Measurements from ENCODE around the gene THOC7. TPM values are rescaled to one million over a fixed set of nuclear protein-coding genes. Genes with fewer than 3 reads are reported as not detected.

The THOC7 gene
- total and polyA plus RNA-seq, 2 of the 4 experiments (the other 2 are of a cell fraction), result 25.8 to 55.9 TPM

GRCh38 chr3:63875510-63875909 is 11.9 kb upstream of the THOC7 start:
- H4K20me1 ChIP-seq (ENCODE audit: insufficient read depth, low read length), result peaks cover 57% of the 10 kb centered on the region; the same call in 1 of the 2 replicates
- H3K4ac ChIP-seq (ENCODE audit: low read depth, low read length), result no peak overlapping the region
- H3K36me3 ChIP-seq (ENCODE audit: control insufficient read depth, insufficient read depth, low read length), result no peaks in the 10 kb centered on the region
- H4K5ac ChIP-seq (ENCODE audit: low read depth, low read length), result no peak overlapping the region
- POLR2A ChIA-PET (ENCODE audit: unreplicated experiment), result no interaction called here
- no peak overlapping the region for H3K18ac ChIP-seq (ENCODE audit: low read depth, low read length)
- peaks cover 9% of the 10 kb centered on the region for H3K4me1 ChIP-seq (ENCODE audit: control insufficient read depth, insufficient read depth, low read length)
- TF ChIP-seq MAFK (IDR thresholded peaks at IDR 0.05; ENCODE audit: low read depth, low read length) (no peak), MAZ (IDR thresholded peaks at IDR 0.05; ENCODE audit: borderline replicate concordance, low read depth, low read length) (no peak), MXI1 (IDR thresholded peaks at IDR 0.05; ENCODE audit: borderline replicate concordance, low read depth, low read length) (no peak)
- no peak for ATAC-seq (ENCODE audit: low read depth)
- H2AK9ac ChIP-seq (replicated peaks; ENCODE audit: low read depth, low read length, poor library complexity), result no peak overlapping the region
- no peak overlapping the region for H3K14ac ChIP-seq (replicated peaks; ENCODE audit: low read depth, low read length)
- H3K9me3 ChIP-seq (ENCODE audit: control insufficient read depth, insufficient read depth, low read length), result no peaks in the 10 kb centered on the region
- intact Hi-C loops (cut with micrococcal nuclease) (loop anchor here (5.0 kb wide), 1 partner anchor 37 kb away; the partner anchor contains the start of gene SCAANT1), dilution Hi-C loops (cut with HindIII; ENCODE audit: low sequenced_read_pairs, unreplicated experiment) (no loop called here), in situ Hi-C loops (cut with MboI; ENCODE audit: low sequenced_read_pairs) (no loop called here)
- no TSS peak for BruUV-seq (replicated peaks)
- H3K27me3 ChIP-seq (ENCODE audit: control insufficient read depth, insufficient read depth, low read length), result no peaks in the 10 kb centered on the region
- no peak for DNase-seq
- no peak overlapping the region for H4K8ac ChIP-seq (ENCODE audit: low read depth in 2 of 2, low read length in 2 of 2)
- no peak overlapping the region for H2AFZ ChIP-seq (replicated peaks; ENCODE audit: low read length, poor library complexity)
- no peak overlapping the region for H3K4me2 ChIP-seq (ENCODE audit: low read depth, low read length)
- no peak overlapping the region for H2BK20ac ChIP-seq (ENCODE audit: low read depth, low read length)
- no peak overlapping the region for H4K91ac ChIP-seq (ENCODE audit: insufficient read depth, low read depth, low read length)
- H3K27ac ChIP-seq (ENCODE audit: insufficient read depth, low read length), result no peak overlapping the region
- CTCF ChIA-PET, result no interaction called here
- peaks cover 10% of the 10 kb centered on the region for H3K9me1 ChIP-seq (ENCODE audit: insufficient read depth, low read length)
- no peak overlapping the region for H3K9ac ChIP-seq (ENCODE audit: low read depth, low read length)
- H3K23ac ChIP-seq (ENCODE audit: low read depth, low read length), result no peak overlapping the region
- H2BK5ac ChIP-seq (ENCODE audit: low read depth, low read length, poor library complexity, severe bottlenecking), result no peak overlapping the region
- no peak overlapping the region for H2AK5ac ChIP-seq (ENCODE audit: low read depth, low read length)
- H3K56ac ChIP-seq (ENCODE audit: extremely low read depth, insufficient read depth, low read length), result no peak overlapping the region
- no peak overlapping the region for H2BK15ac ChIP-seq (ENCODE audit: low read depth, low read length)
- H3K79me1 ChIP-seq (ENCODE audit: low read depth in 1 of 2, low read length in 2 of 2), result peaks cover 45 to 70% of the 10 kb centered on the region in 2 experiments
- no peak overlapping the region for H2BK120ac ChIP-seq (ENCODE audit: low read depth, low read length)
- no peak overlapping the region for H3K4me3 ChIP-seq (ENCODE audit: insufficient read depth, low read depth, low read length)
- no CpG with 5 or more reads among the region's 2 CpGs for WGBS, 2 experiments (ENCODE audit: extremely low coverage in 2 of 2, insufficient read length in 1 of 2)
